ENCODE data around the gene IFNL1.
A peak's percentile ranks its signal among the peaks of the same experiment; 100 is the strongest.
"Not testable (repeated sequence)": the region's sequence is repeated elsewhere in the genome, so short reads cannot be mapped to it uniquely, and the experiment has no call there.

Gene IFNL1

GRCh38 chr19:39270036-39270871, 26.0 kb upstream of the IFNL1 start:
- no peak for DNase-seq

- not testable (repeated sequence) for DNase-seq
Observed at GRCh38 chr19:39273859-39274258, 22.3 kb upstream of the IFNL1 start.

- no peak for DNase-seq
Observed at GRCh38 chr19:39275578-39275977, 20.6 kb upstream of the IFNL1 start.

GRCh38 chr19:39276740-39277139, 19.5 kb upstream of the IFNL1 start:
- no peak for DNase-seq

GRCh38 chr19:39277598-39277997, 18.6 kb upstream of the IFNL1 start:
- no peak for DNase-seq

GRCh38 chr19:39282021-39282420, 14.2 kb upstream of the IFNL1 start:
- no peak for DNase-seq

GRCh38 chr19:39284032-39284431, 12.2 kb upstream of the IFNL1 start:
- no peak for DNase-seq

- no peak for DNase-seq
Observed at GRCh38 chr19:39293394-39293793, 2.8 kb upstream of the IFNL1 start.

- no peak for DNase-seq
Observed at GRCh38 chr19:39296906-39297305, 699 bp downstream of the IFNL1 start.

- DNase-seq, result peak; percentile 22
Observed at GRCh38 chr19:39297931-39298634, 1.9 kb downstream of the IFNL1 start.

- no peak for DNase-seq
Observed at GRCh38 chr19:39299404-39299803, 3.2 kb downstream of the IFNL1 start.

GRCh38 chr19:39299832-39300231, 3.6 kb downstream of the IFNL1 start:
- no peak for DNase-seq

- DNase-seq, result no peak
Observed at GRCh38 chr19:39301021-39301420, 4.8 kb downstream of the IFNL1 start.

- DNase-seq, result no peak
Observed at GRCh38 chr19:39301562-39301961, 5.4 kb downstream of the IFNL1 start.

- DNase-seq, result no peak
Observed at GRCh38 chr19:39303373-39304184, 7.4 kb downstream of the IFNL1 start.

GRCh38 chr19:39304185-39304513, 7.9 kb downstream of the IFNL1 start:
- DNase-seq, result no peak

- DNase-seq, result peak; percentile 22
Observed at GRCh38 chr19:39304701-39305571, 8.7 kb downstream of the IFNL1 start.

GRCh38 chr19:39306075-39306474, 9.9 kb downstream of the IFNL1 start:
- no peak for DNase-seq

- DNase-seq, result no peak
Observed at GRCh38 chr19:39307046-39307821, 11.0 kb downstream of the IFNL1 start.

GRCh38 chr19:39307822-39308530, 11.8 kb downstream of the IFNL1 start:
- no peak for DNase-seq

Data from GDM1 (cell line).